ENCODE data around the gene MTSS2.

DNA sequence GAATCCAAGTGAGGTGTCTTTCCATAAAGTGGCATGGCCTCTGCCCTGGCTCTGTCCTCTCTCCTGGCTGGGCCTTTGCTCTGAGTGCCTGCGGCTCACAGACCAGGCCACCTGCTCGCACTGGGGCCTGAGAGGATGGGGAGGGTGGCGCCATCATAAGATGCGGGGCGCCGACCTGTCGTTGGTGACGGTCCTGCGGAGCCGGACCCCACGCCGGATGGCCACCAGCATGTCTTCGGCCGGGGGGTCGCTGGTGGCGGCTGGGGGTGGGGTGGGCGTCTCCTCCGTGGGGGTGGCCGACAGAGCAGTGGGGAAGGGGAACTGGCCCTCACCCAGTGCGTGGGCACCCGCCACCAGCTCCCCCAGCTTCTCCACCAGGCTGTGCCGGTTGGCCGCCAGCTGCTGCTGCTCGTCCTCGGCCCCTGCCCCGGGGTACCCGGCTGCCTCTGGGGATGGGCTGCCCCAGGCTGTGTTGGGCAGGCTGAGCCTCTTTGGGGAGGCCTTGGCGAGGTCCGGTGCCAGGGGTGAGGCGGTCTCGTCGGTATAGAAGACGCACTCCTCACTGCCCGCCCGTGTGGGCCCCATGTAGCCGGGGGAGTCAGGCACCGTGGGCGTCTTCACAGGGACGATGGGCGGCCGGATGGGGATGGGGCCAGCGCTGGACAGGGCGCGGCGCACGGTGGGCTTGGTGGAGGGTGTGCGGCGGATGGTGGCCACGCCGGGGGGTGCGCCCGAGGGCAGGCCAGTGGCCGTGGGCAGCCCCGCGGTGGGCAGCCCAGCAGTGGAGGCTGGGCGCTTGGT, 22.1 kb downstream of the MTSS2 start:
- TF ChIP-seq, protein P1, sequence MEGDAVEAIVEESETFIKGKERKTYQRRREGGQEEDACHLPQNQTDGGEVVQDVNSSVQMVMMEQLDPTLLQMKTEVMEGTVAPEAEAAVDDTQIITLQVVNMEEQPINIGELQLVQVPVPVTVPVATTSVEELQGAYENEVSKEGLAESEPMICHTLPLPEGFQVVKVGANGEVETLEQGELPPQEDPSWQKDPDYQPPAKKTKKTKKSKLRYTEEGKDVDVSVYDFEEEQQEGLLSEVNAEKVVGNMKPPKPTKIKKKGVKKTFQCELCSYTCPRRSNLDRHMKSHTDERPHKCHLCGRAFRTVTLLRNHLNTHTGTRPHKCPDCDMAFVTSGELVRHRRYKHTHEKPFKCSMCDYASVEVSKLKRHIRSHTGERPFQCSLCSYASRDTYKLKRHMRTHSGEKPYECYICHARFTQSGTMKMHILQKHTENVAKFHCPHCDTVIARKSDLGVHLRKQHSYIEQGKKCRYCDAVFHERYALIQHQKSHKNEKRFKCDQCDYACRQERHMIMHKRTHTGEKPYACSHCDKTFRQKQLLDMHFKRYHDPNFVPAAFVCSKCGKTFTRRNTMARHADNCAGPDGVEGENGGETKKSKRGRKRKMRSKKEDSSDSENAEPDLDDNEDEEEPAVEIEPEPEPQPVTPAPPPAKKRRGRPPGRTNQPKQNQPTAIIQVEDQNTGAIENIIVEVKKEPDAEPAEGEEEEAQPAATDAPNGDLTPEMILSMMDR (IDR thresholded peaks at IDR 0.05; ENCODE audit: poor library complexity) = no peak
- no peak for TF ChIP-seq EZH2 (IDR thresholded peaks at IDR 0.05; ENCODE audit: borderline replicate concordance)
- TF ChIP-seq EZH2phosphoT487 (IDR thresholded peaks at IDR 0.05; ENCODE audit: low read depth, severe bottlenecking, unreplicated experiment) = no peak

All from hepatocyte (in vitro differentiated cells).